Lower leg skin (tissue), 4 donors: ENCODE measurements around the gene FBXO44. TPM values are rescaled to one million over a fixed set of nuclear protein-coding genes. Genes with fewer than 3 reads are reported as not detected.

Source experiments
- DNase-seq, 2 donors: peaks; one replicate each; pipeline ENCODE4 v3.0.0-alpha.2; 2019; ENCODE audit warnings: low spot score in 2 of 2
- H3K4me3 ChIP-seq: fragments of 200-600 bp; sonication (generic); 2 replicates; pipeline ENCODE4 v1.5.1; 2017; ENCODE audit warnings: mild to moderate bottlenecking, low read depth; ENCODE audit not compliant: poor library complexity, severe bottlenecking
- CTCF ChIP-seq, 3 donors: fragments of 450-650 bp; IDR thresholded peaks; one replicate each; pipeline ENCODE4 v1.5.1; 2016; ENCODE audit warnings: antibody characterized with exemption in 3 of 3, mild to moderate bottlenecking in 3 of 3, moderate library complexity in 2 of 3
- POLR2A ChIP-seq, 2 donors: fragments of 450-650 bp; IDR thresholded peaks; one replicate each; pipeline ENCODE4 v1.6.1; 2016 to 2017; ENCODE audit warnings: antibody characterized with exemption in 2 of 2, mild to moderate bottlenecking in 1 of 2, moderate library complexity in 1 of 2
- WGBS, 2 donors: methylation state at CpG; one replicate each; pipeline ENCODE4 v1.1.5; 2018; 5-methylcytosine and 5-hydroxymethylcytosine counted together
- intact Hi-C: fragments of 100-400 bp; cut with DNase I; formaldehyde crosslinking; loops from one replicate; pipeline ENCODE4 v1.15.0; 2023; ENCODE audit warnings: low total_unique reads
- total RNA-seq, 4 donors: library from RNA; depleted of rRNA; stranded (reverse); fragments of >200 nt; gene quantifications; one replicate each; pipeline ENCODE4 v1.1.0, GENCODE V29; 2016

The FBXO44 gene
- total RNA-seq, 4 donors from 2014 or later: 25.0 to 32.3 (median 27.0) TPM

- intact Hi-C loops: loop anchor here (5.0 kb wide), 1 partner anchor 53 kb away; no protein-coding TSS in a partner anchor
These were observed 9.8 kb downstream of the FBXO44 start for GRCh38 chr1:11664336-11665065.

GRCh38 chr1:11668516-11668915 lies 13.8 kb downstream of the FBXO44 start:
- WGBS, 2 donors: 89 to 90% methylated on average over 9 to 14 of the region's 14 CpGs
- no peak overlapping the region for H3K4me3 ChIP-seq
- intact Hi-C loops: no loop called here
- DNase-seq: no peak
- TF ChIP-seq CTCF (IDR thresholded peaks at IDR 0.05): no peak
- no peak for TF ChIP-seq POLR2A (IDR thresholded peaks at IDR 0.05)

More at GRCh38 chr1:11664336-11665065, 9.8 kb downstream of the FBXO44 start:
- DNase-seq: peak in 1 of 2 donors; percentile 92
- WGBS, 2 donors: 1 to 3% methylated on average over 14 to 34 of the region's 66 CpGs
- peak overlapping the region; percentile 51 for H3K4me3 ChIP-seq
- TF ChIP-seq POLR2A (IDR thresholded peaks at IDR 0.05) (no peak), CTCF (IDR thresholded peaks at IDR 0.05) (no peak)

GRCh38 chr1:11670747-11671146 lies 16.1 kb downstream of the FBXO44 start:
- 71 to 79% methylated on average over 6 of the region's 6 CpGs for WGBS, 2 donors
- no peak for DNase-seq
- intact Hi-C loops: no loop called here
- H3K4me3 ChIP-seq: no peak overlapping the region
- TF ChIP-seq POLR2A (IDR thresholded peaks at IDR 0.05) (no peak), CTCF (IDR thresholded peaks at IDR 0.05) (no peak)

- no peak overlapping the region for H3K4me3 ChIP-seq
- intact Hi-C loops: no loop called here
- no peak for TF ChIP-seq CTCF (IDR thresholded peaks at IDR 0.05)
- TF ChIP-seq POLR2A (IDR thresholded peaks at IDR 0.05): no peak
- no peak for DNase-seq
- WGBS, 2 donors: 77 to 88% methylated on average over 6 of the region's 6 CpGs
These were observed 16.5 kb downstream of the FBXO44 start for GRCh38 chr1:11671205-11671543.

GRCh38 chr1:11671544-11672286 lies 17.0 kb downstream of the FBXO44 start:
- TF ChIP-seq POLR2A (IDR thresholded peaks at IDR 0.05) (no peak), CTCF (IDR thresholded peaks at IDR 0.05) (no peak)
- 88 to 92% methylated on average over 12 to 14 of the region's 14 CpGs for WGBS, 2 donors
- no peak for DNase-seq
- intact Hi-C loops: no loop called here
- H3K4me3 ChIP-seq: no peak overlapping the region
